ENCODE results near the gene SIGLEC15.

SIGLEC15 gene

GRCh38 chr18:45788861-45789260 lies 36.6 kb upstream of the SIGLEC15 start:
- no peak overlapping the region for H3K4me3 ChIP-seq (ENCODE audit: insufficient read depth, low read length, poor library complexity, severe bottlenecking)
- no peaks in the 10 kb centered on the region; the same call in 1 of the 2 replicates for H4K20me1 ChIP-seq (ENCODE audit: low read depth, low read length)
- no peaks in the 10 kb centered on the region for H3K36me3 ChIP-seq (ENCODE audit: low read length)
- H3K27me3 ChIP-seq (ENCODE audit: low read length), result no peaks in the 10 kb centered on the region
- no peaks in the 10 kb centered on the region for H3K9me3 ChIP-seq (ENCODE audit: insufficient read depth, low read length)
- H3K79me2 ChIP-seq (ENCODE audit: insufficient read depth, low read length), result no peaks in the 10 kb centered on the region
- no peak overlapping the region for H2AFZ ChIP-seq (ENCODE audit: low read depth, low read length, severe bottlenecking)
- no peak overlapping the region for H3K27ac ChIP-seq (ENCODE audit: low read depth, low read length)
- TF ChIP-seq EZH2phosphoT487 (conservative IDR thresholded peaks at IDR 0.05; ENCODE audit: low read length), result no peak
- TF ChIP-seq CTCF (IDR thresholded peaks at IDR 0.05; ENCODE audit: insufficient read depth, low read length, poor library complexity, severe bottlenecking), result no peak
- no peaks in the 10 kb centered on the region for H3K9me2 ChIP-seq (replicated peaks; ENCODE audit: insufficient read depth, low read length)
- no peak overlapping the region for H3K4me2 ChIP-seq (ENCODE audit: low read depth, low read length, poor library complexity, severe bottlenecking)
- H3K9ac ChIP-seq (ENCODE audit: low read length), result no peak overlapping the region
- H3F3A ChIP-seq (ENCODE audit: insufficient read depth), result no peaks in the 10 kb centered on the region

GRCh38 chr18:45792506-45793263 lies 32.8 kb upstream of the SIGLEC15 start:
- Histone ChIP-seq H3K27ac (ENCODE audit: low read depth, low read length) (no peak overlapping the region), H3K9me2 (replicated peaks; ENCODE audit: insufficient read depth, low read length) (no peaks in the 10 kb centered on the region), H3K27me3 (ENCODE audit: low read length) (no peaks in the 10 kb centered on the region), H3K4me2 (ENCODE audit: low read depth, low read length, poor library complexity, severe bottlenecking) (no peak overlapping the region), H3K79me2 (ENCODE audit: insufficient read depth, low read length) (no peaks in the 10 kb centered on the region), H3K9me3 (ENCODE audit: insufficient read depth, low read length) (no peaks in the 10 kb centered on the region), H3K4me3 (ENCODE audit: insufficient read depth, low read length, poor library complexity, severe bottlenecking) (no peak overlapping the region), H4K20me1 (ENCODE audit: low read depth, low read length) (no peaks in the 10 kb centered on the region; the same call in 1 of the 2 replicates), H3F3A (ENCODE audit: insufficient read depth) (no peaks in the 10 kb centered on the region), H3K36me3 (ENCODE audit: low read length) (no peaks in the 10 kb centered on the region), H3K9ac (ENCODE audit: low read length) (no peak overlapping the region), H2AFZ (ENCODE audit: low read depth, low read length, severe bottlenecking) (no peak overlapping the region)
- no peak for TF ChIP-seq EZH2phosphoT487 (conservative IDR thresholded peaks at IDR 0.05; ENCODE audit: low read length)
- no peak for TF ChIP-seq CTCF (IDR thresholded peaks at IDR 0.05; ENCODE audit: insufficient read depth, low read length, poor library complexity, severe bottlenecking)

GRCh38 chr18:45793264-45793965 lies 32.1 kb upstream of the SIGLEC15 start:
- no peak overlapping the region for H2AFZ ChIP-seq (ENCODE audit: low read depth, low read length, severe bottlenecking)
- H3K79me2 ChIP-seq (ENCODE audit: insufficient read depth, low read length), result no peaks in the 10 kb centered on the region
- H3K4me2 ChIP-seq (ENCODE audit: low read depth, low read length, poor library complexity, severe bottlenecking), result no peak overlapping the region
- no peaks in the 10 kb centered on the region for H3K9me2 ChIP-seq (replicated peaks; ENCODE audit: insufficient read depth, low read length)
- H3K9me3 ChIP-seq (ENCODE audit: insufficient read depth, low read length), result no peaks in the 10 kb centered on the region
- H4K20me1 ChIP-seq (ENCODE audit: low read depth, low read length), result no peaks in the 10 kb centered on the region; the same call in 1 of the 2 replicates
- no peak overlapping the region for H3K27ac ChIP-seq (ENCODE audit: low read depth, low read length)
- H3K36me3 ChIP-seq (ENCODE audit: low read length), result no peaks in the 10 kb centered on the region
- H3K9ac ChIP-seq (ENCODE audit: low read length), result no peak overlapping the region
- H3F3A ChIP-seq (ENCODE audit: insufficient read depth), result no peaks in the 10 kb centered on the region
- no peak overlapping the region for H3K4me3 ChIP-seq (ENCODE audit: insufficient read depth, low read length, poor library complexity, severe bottlenecking)
- TF ChIP-seq CTCF (IDR thresholded peaks at IDR 0.05; ENCODE audit: insufficient read depth, low read length, poor library complexity, severe bottlenecking), result no peak
- TF ChIP-seq EZH2phosphoT487 (conservative IDR thresholded peaks at IDR 0.05; ENCODE audit: low read length), result no peak
- no peaks in the 10 kb centered on the region for H3K27me3 ChIP-seq (ENCODE audit: low read length)

All from SU-DHL-6 (cell line).